ENCODE measurements around the gene SMAP2.

- TF ChIP-seq POLR2AphosphoS5 (IDR thresholded peaks at IDR 0.05) = no peak
- no peak for TF ChIP-seq CTCF (IDR thresholded peaks at IDR 0.05)
- no peak for TF ChIP-seq EP300 (IDR thresholded peaks at IDR 0.05)
- TF ChIP-seq POLR2A (IDR thresholded peaks at IDR 0.05; ENCODE audit: low read depth) = no peak
Measured at GRCh38 chr1:40361637-40362036, 11.9 kb upstream of the SMAP2 start.
